Measurements from ENCODE around the gene NRF1.

The NRF1 gene

GRCh38 chr7:129784783-129785684 is 173.5 kb downstream of the NRF1 start:
- no peak for DNase-seq (ENCODE audit: extremely low spot score)
- TF ChIP-seq BHLHE40 (IDR thresholded peaks at IDR 0.05; ENCODE audit: borderline replicate concordance): no peak
- TF ChIP-seq HDGF (IDR thresholded peaks at IDR 0.05; ENCODE audit: borderline replicate concordance): no peak
- TF ChIP-seq FOXM1 (IDR thresholded peaks at IDR 0.05; ENCODE audit: borderline replicate concordance): no peak
- no peak for TF ChIP-seq ELF4 (IDR thresholded peaks at IDR 0.05)
- TF ChIP-seq SP1 (IDR thresholded peaks at IDR 0.05): no peak
- no peak for TF ChIP-seq FOXK2 (IDR thresholded peaks at IDR 0.05)
- TF ChIP-seq ZNF384 (IDR thresholded peaks at IDR 0.05): no peak
- no peak for TF ChIP-seq LEF1 (IDR thresholded peaks at IDR 0.05; ENCODE audit: borderline replicate concordance)
- TF ChIP-seq NFRKB (IDR thresholded peaks at IDR 0.05): no peak
- CTCF ChIA-PET: no interaction called here
- POLR2A ChIA-PET: no interaction called here

GRCh38 chr7:129785685-129786514 is 174.4 kb downstream of the NRF1 start:
- TF ChIP-seq ARNT (IDR thresholded peaks at IDR 0.05) (no peak), CTBP1 (IDR thresholded peaks at IDR 0.05; ENCODE audit: borderline replicate concordance) (no peak), TARDBP (IDR thresholded peaks at IDR 0.05) (no peak)
- ChIA-PET CTCF (no interaction called here), POLR2A (no interaction called here)
- DNase-seq (ENCODE audit: extremely low spot score): no peak

- no peak for DNase-seq (ENCODE audit: extremely low spot score)
- ChIA-PET POLR2A (no interaction called here), CTCF (no interaction called here)
- TF ChIP-seq BHLHE40 (IDR thresholded peaks at IDR 0.05; ENCODE audit: borderline replicate concordance) (no peak), ZNF384 (IDR thresholded peaks at IDR 0.05) (no peak), SP1 (IDR thresholded peaks at IDR 0.05) (no peak), LEF1 (IDR thresholded peaks at IDR 0.05; ENCODE audit: borderline replicate concordance) (no peak), ELF4 (IDR thresholded peaks at IDR 0.05) (no peak), CTBP1 (IDR thresholded peaks at IDR 0.05; ENCODE audit: borderline replicate concordance) (no peak), FOXK2 (IDR thresholded peaks at IDR 0.05) (no peak), FOXA1 (IDR thresholded peaks at IDR 0.05) (no peak), ARNT (IDR thresholded peaks at IDR 0.05) (no peak), PKNOX1 (IDR thresholded peaks at IDR 0.05) (no peak), FOXM1 (IDR thresholded peaks at IDR 0.05; ENCODE audit: borderline replicate concordance) (no peak), L3MBTL2 (conservative IDR thresholded peaks at IDR 0.05) (no peak), SUZ12 (IDR thresholded peaks at IDR 0.05) (no peak), TARDBP (IDR thresholded peaks at IDR 0.05) (no peak), NFRKB (IDR thresholded peaks at IDR 0.05) (no peak), HDGF (IDR thresholded peaks at IDR 0.05; ENCODE audit: borderline replicate concordance) (no peak)
These were observed 175.5 kb downstream of the NRF1 start for GRCh38 chr7:129786825-129787563.

- no peak for DNase-seq (ENCODE audit: extremely low spot score)
- ChIA-PET POLR2A (no interaction called here), CTCF (no interaction called here)
- no peak for TF ChIP-seq ELF4 (IDR thresholded peaks at IDR 0.05)
- no peak for TF ChIP-seq BHLHE40 (IDR thresholded peaks at IDR 0.05; ENCODE audit: borderline replicate concordance)
- TF ChIP-seq ARNT (IDR thresholded peaks at IDR 0.05): no peak
- no peak for TF ChIP-seq L3MBTL2 (conservative IDR thresholded peaks at IDR 0.05)
- no peak for TF ChIP-seq ZNF384 (IDR thresholded peaks at IDR 0.05)
- TF ChIP-seq FOXK2 (IDR thresholded peaks at IDR 0.05): no peak
- TF ChIP-seq FOXM1 (IDR thresholded peaks at IDR 0.05; ENCODE audit: borderline replicate concordance): no peak
These were observed 177.5 kb downstream of the NRF1 start for GRCh38 chr7:129789000-129789399.

- CTCF ChIA-PET: no interaction called here
- DNase-seq (ENCODE audit: extremely low spot score): no peak
- POLR2A ChIA-PET: no interaction called here
- no peak for TF ChIP-seq ARNT (IDR thresholded peaks at IDR 0.05)
- TF ChIP-seq BHLHE40 (IDR thresholded peaks at IDR 0.05; ENCODE audit: borderline replicate concordance): no peak
- no peak for TF ChIP-seq ZNF384 (IDR thresholded peaks at IDR 0.05)
- TF ChIP-seq L3MBTL2 (conservative IDR thresholded peaks at IDR 0.05): no peak
These were observed 178.1 kb downstream of the NRF1 start for GRCh38 chr7:129789652-129790051.

GRCh38 chr7:129790136-129790535 is 178.6 kb downstream of the NRF1 start:
- TF ChIP-seq HDGF (IDR thresholded peaks at IDR 0.05; ENCODE audit: borderline replicate concordance): no peak
- TF ChIP-seq SP1 (IDR thresholded peaks at IDR 0.05): no peak
- TF ChIP-seq ELF4 (IDR thresholded peaks at IDR 0.05): no peak
- TF ChIP-seq SUZ12 (IDR thresholded peaks at IDR 0.05): no peak
- TF ChIP-seq TARDBP (IDR thresholded peaks at IDR 0.05): no peak
- TF ChIP-seq BHLHE40 (IDR thresholded peaks at IDR 0.05; ENCODE audit: borderline replicate concordance): no peak
- no peak for TF ChIP-seq ARNT (IDR thresholded peaks at IDR 0.05)
- no peak for TF ChIP-seq FOXA1 (IDR thresholded peaks at IDR 0.05)
- TF ChIP-seq FOXK2 (IDR thresholded peaks at IDR 0.05): no peak
- TF ChIP-seq NFRKB (IDR thresholded peaks at IDR 0.05): no peak
- DNase-seq (ENCODE audit: extremely low spot score): no peak
- ChIA-PET POLR2A (no interaction called here), CTCF (no interaction called here)

GRCh38 chr7:129792721-129793120 is 181.2 kb downstream of the NRF1 start:
- DNase-seq (ENCODE audit: extremely low spot score): no peak
- TF ChIP-seq L3MBTL2 (conservative IDR thresholded peaks at IDR 0.05) (no peak), ELF4 (IDR thresholded peaks at IDR 0.05) (no peak), ARNT (IDR thresholded peaks at IDR 0.05) (no peak), PKNOX1 (IDR thresholded peaks at IDR 0.05) (no peak)
- POLR2A ChIA-PET: no interaction called here
- CTCF ChIA-PET: no interaction called here

All from HEK293T (cell line).